HG02840 (cell line): ENCODE measurements around the gene NCK2.

ENCODE experiments used
- ATAC-seq: cut with Tn5 transposase; IDR thresholded peaks from one replicate; pipeline ENCODE4 v1.9.1; 2021; ENCODE audit warnings: mild to moderate bottlenecking, moderate library complexity, moderate number of reproducible peaks; ENCODE audit not compliant: unreplicated experiment, low FRiP score

The NCK2 gene

GRCh38 chr2:105910497-105911238, 166.0 kb downstream of the NCK2 start:
- ATAC-seq = no peak

DNA sequence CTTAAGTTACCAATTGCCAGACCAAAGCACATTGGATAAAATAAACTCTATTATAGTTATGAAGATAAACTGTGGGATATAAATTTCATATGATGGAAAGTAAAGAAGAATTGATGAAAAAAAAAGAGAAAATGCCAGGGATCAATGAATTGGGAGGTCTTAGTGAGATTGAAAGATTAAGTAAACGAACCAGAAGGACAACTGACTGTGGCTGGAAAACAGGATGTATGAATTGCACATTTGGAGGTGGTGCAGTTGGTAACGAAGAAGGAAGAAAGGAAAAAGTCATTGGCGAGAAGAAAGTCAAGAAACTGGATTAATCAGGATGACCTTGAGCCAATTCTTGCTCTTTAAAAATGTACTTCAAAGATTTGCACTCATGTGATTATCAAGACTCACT, 166.7 kb downstream of the NCK2 start:
- ATAC-seq = no peak

DNA sequence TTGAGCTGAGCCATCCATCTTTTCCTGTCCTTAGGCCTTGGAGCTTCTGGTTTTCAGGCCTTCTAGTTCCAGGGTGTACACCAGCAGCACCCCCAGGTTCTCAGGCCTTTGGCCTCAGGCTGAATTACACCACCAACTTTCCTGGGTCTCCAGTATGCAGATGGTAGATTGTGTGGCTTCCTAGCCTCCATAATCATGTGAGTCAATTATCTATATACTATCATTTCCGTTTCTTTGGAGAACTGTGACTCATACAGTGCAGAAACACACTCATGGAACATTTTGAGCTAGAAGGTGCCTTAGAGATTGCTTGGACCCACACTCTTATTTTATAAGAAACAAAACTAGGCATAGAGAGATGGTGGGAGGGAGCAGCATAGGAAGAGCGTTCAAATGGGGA, 167.4 kb downstream of the NCK2 start:
- no peak for ATAC-seq

DNA sequence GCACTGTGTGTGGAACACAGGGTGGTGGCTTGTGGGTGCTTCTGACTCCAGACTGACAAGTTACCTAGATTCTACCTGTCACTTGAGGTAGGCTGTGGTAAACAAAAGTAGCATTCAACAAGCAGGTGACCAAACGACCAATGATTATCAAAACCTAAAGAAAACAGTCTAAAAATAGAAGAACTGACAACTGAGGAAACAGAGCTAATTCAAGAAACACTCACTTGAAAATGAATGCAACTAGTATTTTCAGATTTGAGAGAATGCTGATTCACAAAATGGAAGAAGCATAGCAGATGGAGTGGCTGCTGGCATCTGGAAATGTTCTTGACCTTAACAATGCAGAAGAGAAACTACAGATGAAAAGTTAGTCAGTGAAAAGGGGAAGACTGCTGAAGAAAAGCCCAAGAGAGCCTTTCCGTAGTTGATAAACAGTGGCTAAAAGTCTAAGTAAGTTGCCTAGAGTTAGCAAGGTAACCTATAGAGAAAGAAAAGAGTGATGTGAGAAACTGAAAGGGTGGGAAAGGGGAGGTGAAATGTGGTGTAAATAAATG, 170.4 kb downstream of the NCK2 start:
- peak; percentile 63 for ATAC-seq

GRCh38 chr2:105917226-105917625, 172.5 kb downstream of the NCK2 start:
- ATAC-seq = no peak

DNA sequence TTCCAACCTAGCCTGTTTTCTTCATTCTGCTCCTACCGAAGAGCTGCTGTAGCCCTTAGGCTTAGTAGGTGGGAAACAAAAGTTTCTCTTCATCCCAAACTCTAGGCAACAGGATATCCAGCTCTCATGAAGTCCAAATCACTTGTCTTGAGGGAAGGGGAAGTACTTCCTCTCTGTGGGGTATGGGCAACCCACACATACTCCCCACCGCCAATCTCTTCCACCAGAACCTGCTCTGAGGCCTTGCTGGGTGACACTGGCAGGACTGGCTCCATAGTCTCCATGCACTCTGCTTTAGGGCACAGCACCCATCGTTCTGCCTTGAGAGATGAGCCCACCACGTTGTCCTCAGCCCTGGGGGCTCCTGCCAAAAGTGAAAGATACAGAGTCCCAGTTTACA, 173.0 kb downstream of the NCK2 start:
- no peak for ATAC-seq

- ATAC-seq = no peak
Measured at GRCh38 chr2:105919191-105919811, 174.6 kb downstream of the NCK2 start.

GRCh38 chr2:105919826-105920225, 175.1 kb downstream of the NCK2 start:
- no peak for ATAC-seq

DNA sequence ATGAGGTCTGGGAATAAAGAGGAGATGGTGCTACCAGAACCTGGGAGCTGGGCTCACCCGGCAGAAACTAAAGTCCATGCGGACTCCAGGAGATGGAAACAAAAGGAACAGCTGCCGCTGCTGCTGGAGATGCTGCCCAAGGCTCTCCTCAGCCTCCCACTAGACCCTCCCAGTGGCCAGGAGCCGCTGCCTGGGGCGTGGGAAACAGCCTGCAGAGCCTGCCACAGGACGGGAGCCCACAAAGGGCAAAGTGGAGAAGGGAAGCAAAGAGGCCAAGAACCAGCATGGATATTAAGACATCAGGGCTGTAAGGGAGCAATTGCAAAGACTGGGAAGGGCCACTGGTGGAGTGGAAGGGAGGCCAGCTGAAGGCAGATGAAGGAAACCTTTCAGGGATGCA, 179.6 kb downstream of the NCK2 start:
- no peak for ATAC-seq

- no peak for ATAC-seq
Measured at GRCh38 chr2:105924932-105925331, 180.2 kb downstream of the NCK2 start.

DNA sequence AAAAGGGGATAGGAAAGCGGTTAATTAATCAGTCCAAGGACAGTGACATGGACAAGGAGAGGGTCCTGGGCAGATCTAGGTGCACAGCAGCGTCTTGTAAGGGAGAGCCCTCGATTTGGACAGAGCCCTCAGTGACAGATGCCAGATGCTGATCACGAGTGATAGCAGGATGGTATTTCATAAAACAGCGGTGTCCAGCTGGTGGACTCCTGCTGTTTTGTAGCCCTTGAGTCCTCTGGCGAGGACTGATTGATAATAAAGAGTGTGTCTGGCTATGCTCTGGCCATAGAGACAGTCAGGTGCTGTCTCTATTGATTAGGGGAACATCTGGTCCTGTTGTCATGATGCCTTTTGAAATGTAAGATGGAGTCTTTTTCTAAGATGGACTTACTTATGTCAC, 180.7 kb downstream of the NCK2 start:
- no peak for ATAC-seq

- no peak for ATAC-seq
Measured at GRCh38 chr2:105926960-105927678, 182.4 kb downstream of the NCK2 start.

DNA sequence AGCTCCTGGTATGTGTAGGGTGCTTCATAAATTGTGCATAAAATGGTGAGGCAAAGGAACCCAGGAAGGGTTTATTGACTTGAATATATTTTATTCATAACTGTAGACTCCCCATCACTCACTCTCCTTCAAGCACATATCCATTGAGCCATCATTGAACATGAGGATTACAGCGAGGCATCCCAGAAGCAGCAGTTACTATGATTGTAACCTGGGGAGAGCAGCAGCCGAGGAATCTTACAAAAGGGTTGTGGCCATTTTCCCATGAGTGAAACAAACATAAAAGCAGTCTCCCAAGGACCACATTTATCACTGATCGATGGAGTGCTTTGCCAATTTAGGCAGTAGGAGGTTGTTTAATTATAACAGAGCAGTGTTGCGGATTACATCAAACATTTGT, 183.4 kb downstream of the NCK2 start:
- ATAC-seq = no peak

- ATAC-seq = no peak
Measured at GRCh38 chr2:105928563-105928962, 183.9 kb downstream of the NCK2 start.

- ATAC-seq = no peak
Measured at GRCh38 chr2:105929516-105929915, 184.8 kb downstream of the NCK2 start.

DNA sequence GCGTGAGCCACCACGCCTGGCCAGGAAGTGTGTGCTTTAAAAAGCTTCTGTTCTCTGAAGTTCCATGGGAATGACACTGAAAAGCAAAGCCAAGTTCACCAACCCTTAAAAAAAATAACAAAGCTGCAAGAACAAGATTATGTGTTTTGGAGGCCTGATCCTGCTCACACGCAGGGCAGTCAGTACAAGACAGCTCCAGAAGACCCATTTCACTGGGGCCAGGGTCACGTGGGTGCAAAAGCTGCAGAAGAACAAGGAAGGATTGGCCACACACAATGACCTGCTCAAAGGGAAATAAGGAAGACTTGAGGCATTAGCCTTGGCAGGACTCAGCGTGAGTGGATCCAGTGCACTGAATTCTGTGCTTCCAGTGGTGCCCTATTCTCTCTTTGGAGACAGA, 187.9 kb downstream of the NCK2 start:
- no peak for ATAC-seq

DNA sequence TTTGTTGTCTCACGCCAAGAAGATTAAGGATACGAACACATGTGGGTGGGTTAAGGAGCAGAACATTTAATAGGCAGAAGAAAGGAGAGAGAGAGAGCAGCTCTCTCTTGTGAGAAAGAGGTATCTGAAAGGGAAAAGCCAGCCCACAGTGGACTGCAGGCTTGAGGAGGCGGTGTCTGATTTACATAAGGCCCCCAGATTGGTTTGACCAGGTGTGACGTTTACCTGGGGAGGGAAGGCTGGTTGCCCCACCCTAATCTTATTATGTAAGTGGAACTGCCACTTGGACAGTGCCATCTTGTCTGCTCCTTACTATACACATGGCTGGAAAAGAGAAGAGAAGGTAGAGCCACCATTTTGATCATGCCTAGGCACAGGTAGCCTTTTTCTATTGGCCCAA, 189.2 kb downstream of the NCK2 start:
- ATAC-seq = no peak

DNA sequence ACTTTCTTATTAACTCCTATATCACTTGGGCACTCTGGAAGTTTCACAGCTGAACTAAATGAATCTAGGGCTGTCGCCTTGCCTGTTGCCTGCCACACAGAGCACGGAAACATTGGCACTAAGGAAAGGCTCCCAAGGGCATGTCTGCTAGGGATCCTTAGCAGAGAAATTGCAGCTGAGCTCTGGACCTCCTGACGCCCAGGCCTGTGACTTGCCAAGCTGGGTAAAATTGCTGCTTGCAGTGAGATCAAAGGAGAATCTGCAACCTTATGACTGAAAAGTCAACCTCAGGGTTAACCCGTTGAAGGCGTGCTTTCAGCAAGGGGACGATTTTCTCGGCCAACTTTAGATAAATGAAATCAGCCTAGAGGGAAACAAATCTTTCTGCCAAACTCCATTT, 189.8 kb downstream of the NCK2 start:
- ATAC-seq = no peak

GRCh38 chr2:105935063-105935462, 190.4 kb downstream of the NCK2 start:
- ATAC-seq = no peak

GRCh38 chr2:105936954-105937353, 192.2 kb downstream of the NCK2 start:
- no peak for ATAC-seq

DNA sequence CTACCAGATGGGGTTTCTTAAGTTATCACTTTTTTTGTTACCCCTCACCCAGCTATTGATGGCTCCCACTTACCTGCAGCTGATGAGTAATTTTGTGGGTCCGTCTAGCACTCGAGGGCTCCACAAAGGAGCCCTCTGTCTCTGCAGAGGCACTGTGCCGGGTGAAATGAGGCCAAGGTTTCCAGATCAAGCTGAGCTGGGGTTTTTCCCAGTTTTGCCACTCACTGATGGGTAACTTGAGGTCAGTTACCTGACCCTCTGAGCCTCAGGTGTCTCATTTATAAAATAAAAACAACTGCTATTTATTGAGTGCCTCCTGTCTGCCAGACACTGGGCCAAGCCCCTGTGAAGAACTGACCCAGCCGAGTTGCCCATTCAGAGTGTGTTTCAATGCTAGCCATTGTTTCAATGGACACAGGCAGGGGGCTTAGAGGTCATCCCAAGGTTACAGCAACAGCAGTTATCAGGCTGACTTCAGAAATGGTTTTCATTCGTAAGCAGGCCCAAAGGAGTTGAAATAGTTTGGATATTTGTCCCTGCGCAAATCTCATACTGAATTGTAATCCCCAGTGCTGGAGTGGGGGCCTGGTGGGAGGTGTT, 192.9 kb downstream of the NCK2 start:
- no peak for ATAC-seq
